PC-9 (cell line): ENCODE data around the gene MRPL17. TPM values are rescaled to one million over a fixed set of nuclear protein-coding genes. Genes with fewer than 3 reads are reported as not detected.

ENCODE experiments used
- BruUV-seq: library from RNA; stranded (reverse); fragments of 400-500 nt; replicated peaks from 2 replicates; lab custom pipeline; 2021; lab: Mats Ljungman, UMichigan
- CTCF ChIA-PET: fragments of 300-600 bp; sonication (Branson Sonifier 250); formaldehyde crosslinking; loops from one replicate; lab custom pipeline; 2022; ENCODE audit warnings: antibody characterized with exemption; lab: Charles Lee
- POLR2A ChIA-PET: fragments of 300-600 bp; sonication (Branson Sonifier 250); formaldehyde crosslinking; loops from one replicate; lab custom pipeline; 2022; ENCODE audit warnings: antibody characterized with exemption; ENCODE audit not compliant: unreplicated experiment; lab: Charles Lee
- DNase-seq, 2 experiments: peaks; one replicate each; pipeline versions ENCODE4 v3.0.0 to v3.0.0-alpha.2; 2015 to 2022; ENCODE audit warnings: mixed read lengths in 1 of 2
- H2AFZ ChIP-seq: fragments of 200-600 bp; sonication (generic); 2 replicates; pipeline ENCODE4 v1.8.1; 2017; ENCODE audit warnings: antibody characterized with exemption
- H3F3A ChIP-seq: fragments of 200-600 bp; sonication (generic); 2 replicates; pipeline ENCODE4 v1.8.1; 2017; ENCODE audit warnings: antibody characterized with exemption, mild to moderate bottlenecking, low read depth; ENCODE audit not compliant: insufficient read depth
- H3K27ac ChIP-seq: fragments of 200-600 bp; sonication (generic); 2 replicates; pipeline ENCODE4 v1.6.1; 2016; ENCODE audit warnings: mixed run types
- H3K27me3 ChIP-seq: fragments of 200-600 bp; sonication (generic); 2 replicates; pipeline ENCODE4 v1.6.1; 2016; ENCODE audit warnings: low read depth, mixed run types; ENCODE audit not compliant: insufficient read depth
- H3K36me3 ChIP-seq: fragments of 200-600 bp; sonication (generic); 2 replicates; pipeline ENCODE4 v1.6.1; 2016; ENCODE audit warnings: low read depth, mixed run types
- H3K4me1 ChIP-seq: fragments of 200-600 bp; sonication (generic); replicated peaks from 2 replicates; pipeline ENCODE4 v1.6.1; 2016; ENCODE audit warnings: mixed run types; ENCODE audit not compliant: insufficient read depth
- H3K4me2 ChIP-seq: fragments of 200-600 bp; sonication (generic); 2 replicates; pipeline ENCODE4 v1.6.1; 2017; ENCODE audit warnings: mixed run types
- H3K4me3 ChIP-seq: fragments of 200-600 bp; sonication (generic); 2 replicates; pipeline ENCODE4 v1.6.1; 2016; ENCODE audit warnings: mixed run types
- H3K79me2 ChIP-seq: fragments of 200-600 bp; sonication (generic); 2 replicates; pipeline ENCODE4 v1.6.1; 2017; ENCODE audit warnings: low read depth, mixed run types
- H3K9me2 ChIP-seq: fragments of 200-600 bp; sonication (generic); 2 replicates; pipeline ENCODE4 v1.8.1; 2017; ENCODE audit warnings: mild to moderate bottlenecking; ENCODE audit not compliant: insufficient read depth
- H3K9me3 ChIP-seq: fragments of 200-600 bp; sonication (generic); 2 replicates; pipeline ENCODE4 v1.8.1; 2016; ENCODE audit warnings: low read depth; ENCODE audit not compliant: insufficient read depth
- H4K20me1 ChIP-seq: fragments of 200-600 bp; sonication (generic); 2 replicates; pipeline ENCODE4 v1.8.1; 2017; ENCODE audit not compliant: insufficient read depth
- CTCF ChIP-seq: fragments of 200-600 bp; sonication (generic); conservative IDR thresholded peaks from 2 replicates; pipeline ENCODE4 v1.6.1; 2017; ENCODE audit warnings: mixed run types, antibody characterized with exemption, mild to moderate bottlenecking, moderate library complexity
- EZH2 ChIP-seq: fragments of 200-600 bp; sonication (generic); IDR thresholded peaks from 2 replicates; pipeline ENCODE4 v1.8.0; 2017; ENCODE audit warnings: antibody characterized with exemption, low read depth
- intact Hi-C: fragments of 100-400 bp; cut with micrococcal nuclease; formaldehyde crosslinking; loops from one replicate; pipeline ENCODE4 v1.10.0; 2022; ENCODE audit not compliant: unreplicated experiment
- total RNA-seq: library from RNA; stranded (reverse); gene quantifications from 2 replicates; pipeline ENCODE4 v1.2.3, GENCODE V29; 2021

Gene MRPL17
- total RNA-seq, 1 experiment from 2014 or later, result 35.5 TPM

- CTCF ChIA-PET, result no interaction called here
- Histone ChIP-seq H3K36me3 (no peaks in the 10 kb centered on the region), H3K4me3 (no peak overlapping the region), H3K9me3 (no peaks in the 10 kb centered on the region), H3K9me2 (no peaks in the 10 kb centered on the region), H4K20me1 (no peaks in the 10 kb centered on the region), H3K27ac (no peak overlapping the region), H3K4me2 (no peak overlapping the region), H2AFZ (no peak overlapping the region), H3K4me1 (no peaks in the 10 kb centered on the region), H3K27me3 (no peaks in the 10 kb centered on the region), H3K79me2 (no peaks in the 10 kb centered on the region), H3F3A (no peaks in the 10 kb centered on the region)
- intact Hi-C loops, result no loop called here
- no peak for DNase-seq
- TF ChIP-seq CTCF (no peak), EZH2 (no peak)
- POLR2A ChIA-PET, result no interaction called here
- no TSS peak for BruUV-seq
Observed at GRCh38 chr11:6656936-6657335, 26.2 kb downstream of the MRPL17 start.

- Histone ChIP-seq H2AFZ (no peak overlapping the region), H3K4me3 (no peak overlapping the region), H3K4me1 (no peaks in the 10 kb centered on the region), H3K79me2 (no peaks in the 10 kb centered on the region), H4K20me1 (no peaks in the 10 kb centered on the region), H3K4me2 (no peak overlapping the region), H3K27me3 (no peaks in the 10 kb centered on the region), H3K9me3 (no peaks in the 10 kb centered on the region), H3F3A (no peaks in the 10 kb centered on the region), H3K27ac (no peak overlapping the region), H3K36me3 (no peaks in the 10 kb centered on the region), H3K9me2 (no peaks in the 10 kb centered on the region)
- no TSS peak for BruUV-seq
- ChIA-PET POLR2A (no interaction called here), CTCF (no interaction called here)
- no peak for TF ChIP-seq CTCF
- TF ChIP-seq EZH2, result no peak
- no peak for DNase-seq
- intact Hi-C loops, result no loop called here
Observed at GRCh38 chr11:6656584-6656915, 26.6 kb downstream of the MRPL17 start.

GRCh38 chr11:6655790-6656583 lies 27.2 kb downstream of the MRPL17 start, which contains the start of gene DCHS1:
TSS of gene DCHS1 (minus strand) at chr11:6655809. CDS start at chr11:6641613, 14,196 bp downstream.
- Histone ChIP-seq H3K4me3 (no peak within 1 kb of the TSS), H3F3A (no peaks in the 10 kb centered on the region), H3K27me3 (no peaks in the 10 kb centered on the region), H3K27ac (no peak within 1 kb of the TSS), H3K4me2 (no peak within 1 kb of the TSS), H3K9me2 (no peaks in the 10 kb centered on the region), H3K9me3 (no peaks in the 10 kb centered on the region), H4K20me1 (no peaks in the 10 kb centered on the region), H3K36me3 (no peaks in the 10 kb centered on the region), H2AFZ (no peak within 1 kb of the TSS), H3K79me2 (no peaks in the 10 kb centered on the region), H3K4me1 (no peaks in the 10 kb centered on the region)
- intact Hi-C loops, result no loop called here
- CTCF ChIA-PET, result no interaction called here
- BruUV-seq, result no TSS peak
- DNase-seq, result no peak
- POLR2A ChIA-PET, result no interaction called here
- TF ChIP-seq CTCF (no peak), EZH2 (no peak)
